Heart right ventricle (tissue), 16 donors: Measurements from ENCODE around the gene TDRKH. TPM values are rescaled to one million over a fixed set of nuclear protein-coding genes. Genes with fewer than 3 reads are reported as not detected.
"Not testable (repeated sequence)": the region's sequence is repeated elsewhere in the genome, so short reads cannot be mapped to it uniquely, and the experiment has no call there.

Experiments used
- ATAC-seq, 8 donors: fragments of 200-7000 bp; cut with Tn5 transposase; one replicate each; pipeline ENCODE4 v1.9.1; 2020; ENCODE audit warnings: mild to moderate bottlenecking in 8 of 8, moderate library complexity in 8 of 8, moderate number of reproducible peaks in 1 of 8
- DNase-seq, 2 donors: peaks; one replicate each; pipeline ENCODE4 v3.0.0-alpha.2; 2020
- H3K27ac ChIP-seq, 10 donors: fragments of 200-600 bp; sonication (generic) in 2 of 10; one replicate each; pipeline versions ENCODE4 v1.5.0 to v1.8.0; 2020 to 2022; ENCODE audit warnings: mild to moderate bottlenecking in 3 of 10
- H3K27me3 ChIP-seq, 7 donors: fragments of 200-600 bp; one replicate each; pipeline ENCODE4 v1.8.0; 2021 to 2022; ENCODE audit warnings: mild to moderate bottlenecking in 2 of 7
- H3K36me3 ChIP-seq, 9 donors: fragments of 200-600 bp; sonication (generic) in 1 of 9; one replicate each; pipeline versions ENCODE4 v1.5.0 to v1.8.0; 2020 to 2022; ENCODE audit warnings: mild to moderate bottlenecking in 2 of 9
- H3K4me1 ChIP-seq, 9 donors: fragments of 200-600 bp; sonication (generic) in 1 of 9; one replicate each; pipeline versions ENCODE4 v1.5.0 to v1.8.0; 2020 to 2022; ENCODE audit warnings: mild to moderate bottlenecking in 4 of 9
- H3K4me3 ChIP-seq, 10 donors: fragments of 200-600 bp; sonication (generic) in 2 of 10; one replicate each; pipeline versions ENCODE4 v1.5.0 to v1.8.0; 2020 to 2022; ENCODE audit warnings: mild to moderate bottlenecking in 7 of 10, moderate library complexity in 2 of 10
- H3K9me3 ChIP-seq, 11 donors: fragments of 200-600 bp in 10 of 11; sonication (generic) in 2 of 11; one replicate each; pipeline versions ENCODE4 v1.5.0 to v1.8.0; 2013 to 2022; ENCODE audit warnings: mild to moderate bottlenecking in 2 of 11, control low read depth in 1 of 11, moderate library complexity in 1 of 11
- WGBS, 2 donors: extraction: QIAGEN DNeasy Blood & Tissue Kit; methylation state at CpG; one replicate each; pipeline ENCODE4 v1.1.7; 2013; ENCODE audit warnings: inconsistent platforms in 1 of 2; 5-methylcytosine and 5-hydroxymethylcytosine counted together
- intact Hi-C, 10 donors: fragments of 100-400 bp; cut with DNase I; formaldehyde crosslinking; loops; one replicate each; pipeline versions ENCODE4 v1.11.1 to v1.14.2; 2022
- polyA plus RNA-seq, 2 donors: library from polyadenylated mRNA; stranded (reverse); fragments of 200-250 nt; gene quantifications; one replicate each; pipeline ENCODE4 v1.2.3, GENCODE V29; 2013
- total RNA-seq, 10 donors: library from RNA; stranded (reverse); fragmentation: NEBNext Ultra II Directional in 3 of 10; extraction: Animal tissue kit (Norgen Biotek cat#: 25700) in 3 of 10; gene quantifications; one replicate each; pipeline versions ENCODE4 v1.2.1 to v1.2.4, GENCODE V29; 2021 to 2023
- TF ChIP-seq, protein P1 (sequence below), 9 donors: fragments of 200-600 bp; sonication (generic) in 2 of 9; IDR thresholded peaks; one replicate each; pipeline versions ENCODE4 v1.5.0 to v1.8.0; 2021 to 2022; ENCODE audit warnings: antibody characterized with exemption in 9 of 9, mild to moderate bottlenecking in 5 of 9, moderate library complexity in 1 of 9
- donor health status: Arrhythmogenic right ventricular cardiomyopathy.
- donor health status: ischemic (EF 13 %, LVEDD 7.1; RV severe dilation, severe dysfunction).
- donor health status: healthy with polysubstance abuse.
- donor health status: DM: no; HTN: yes; CAD: no.
- donor health status: DM: no; HTN: no; CAD: no.
- donor health status: ischemic (EF 25% LVEDD 6.9; RV normal size, moderate dysfunction).
- donor health status: ischemic (EF 25% LVEDD 5.7; RV mildly dilated, moderate dysfunction).
- donor health status: healthy.
- donor health status: DM: yes; HTN: yes; CAD: no.
- donor health status: Ischemic cardiomyopathy.
- donor health status: ischemic (EF 35%, LVEDD 5.7; RV mildly dilated, moderate dysfunction).
- donor health status: nonischemic (EF 11% LVEDD 7.7; RV severe dilation, severe dysfunction).
- donor health status: DM: yes; HTN: yes; CAD: no.
- donor health status: PGD.
- donor health status: ischemic (EF 29% LVEDD 5.4; RV normal size, mild dysfunction).
- donor health status: nonischemic (EF 23%, LVEDD 6.1; RV moderate dilation, normal function).

TDRKH gene
- total and polyA plus RNA-seq, 12 donors: 3.4 to 7.6 (median 5.0) TPM

DNA sequence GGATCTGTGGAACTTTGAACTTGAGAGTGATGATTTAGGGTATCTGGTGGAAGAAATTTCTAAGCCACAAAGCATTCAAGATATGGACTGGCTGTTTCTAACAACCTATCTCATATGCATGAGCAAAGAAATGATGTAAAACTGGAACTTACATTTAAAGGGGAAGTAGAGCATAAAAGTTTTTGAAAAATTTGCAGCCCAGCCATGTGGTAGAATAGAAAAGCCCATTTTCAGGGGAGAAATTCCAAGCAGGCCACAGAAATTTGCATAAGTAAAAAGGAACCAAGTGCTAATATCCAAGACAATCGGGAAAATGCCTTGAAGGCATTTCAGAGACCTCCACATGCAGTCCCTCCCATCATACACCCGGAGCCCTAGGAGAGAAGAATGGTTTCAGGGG lies 53.3 kb downstream of the TDRKH start:
- Histone ChIP-seq H3K4me3 (no peak overlapping the region), H3K9me3 (peaks cover 0 to 16% (median 0%) of the 10 kb centered on the region in 11 donors), H3K36me3 (no peaks in the 10 kb centered on the region), H3K27ac (no peak overlapping the region), H3K4me1 (peaks cover 0 to 6% (median 0%) of the 10 kb centered on the region in 9 donors), H3K27me3 (peaks cover 0 to 3% (median 0%) of the 10 kb centered on the region in 7 donors)
- TF ChIP-seq, protein P1, sequence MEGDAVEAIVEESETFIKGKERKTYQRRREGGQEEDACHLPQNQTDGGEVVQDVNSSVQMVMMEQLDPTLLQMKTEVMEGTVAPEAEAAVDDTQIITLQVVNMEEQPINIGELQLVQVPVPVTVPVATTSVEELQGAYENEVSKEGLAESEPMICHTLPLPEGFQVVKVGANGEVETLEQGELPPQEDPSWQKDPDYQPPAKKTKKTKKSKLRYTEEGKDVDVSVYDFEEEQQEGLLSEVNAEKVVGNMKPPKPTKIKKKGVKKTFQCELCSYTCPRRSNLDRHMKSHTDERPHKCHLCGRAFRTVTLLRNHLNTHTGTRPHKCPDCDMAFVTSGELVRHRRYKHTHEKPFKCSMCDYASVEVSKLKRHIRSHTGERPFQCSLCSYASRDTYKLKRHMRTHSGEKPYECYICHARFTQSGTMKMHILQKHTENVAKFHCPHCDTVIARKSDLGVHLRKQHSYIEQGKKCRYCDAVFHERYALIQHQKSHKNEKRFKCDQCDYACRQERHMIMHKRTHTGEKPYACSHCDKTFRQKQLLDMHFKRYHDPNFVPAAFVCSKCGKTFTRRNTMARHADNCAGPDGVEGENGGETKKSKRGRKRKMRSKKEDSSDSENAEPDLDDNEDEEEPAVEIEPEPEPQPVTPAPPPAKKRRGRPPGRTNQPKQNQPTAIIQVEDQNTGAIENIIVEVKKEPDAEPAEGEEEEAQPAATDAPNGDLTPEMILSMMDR (IDR thresholded peaks at IDR 0.05): no peak
- intact Hi-C loops: loop anchor here (5.0 to 10.0 kb wide), 9 partner anchors 45 to 295 kb away; partner anchors contain the start of gene RORC (in 1 of the 10)
- ATAC-seq: no peak
- DNase-seq: no peak
- WGBS, 2 donors: 71 to 80% methylated on average over 2 of the region's 2 CpGs

DNA sequence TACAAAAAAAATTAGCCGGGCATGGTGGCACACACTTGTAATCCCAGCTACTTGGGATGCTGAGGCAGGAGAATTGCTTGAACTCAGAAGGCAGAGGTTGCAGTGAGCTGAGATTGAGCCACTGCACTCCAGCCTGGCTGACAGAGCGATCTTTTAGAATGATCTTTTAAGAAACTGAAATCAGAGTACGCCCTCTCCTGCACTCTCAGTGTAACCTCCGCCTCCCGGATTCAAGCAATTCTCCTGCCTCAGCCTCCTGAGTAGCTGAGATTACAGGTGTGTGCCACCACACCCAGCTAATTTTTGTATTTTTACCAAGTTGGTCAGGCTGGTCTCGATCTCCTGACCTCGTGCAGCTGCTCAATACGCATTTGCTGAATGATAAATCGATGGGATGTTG lies 56.3 kb downstream of the TDRKH start:
- H3K27me3 ChIP-seq, H3K27ac ChIP-seq, H3K36me3 ChIP-seq, H3K4me3 ChIP-seq, H3K4me1 ChIP-seq, DNase-seq, ATAC-seq: not testable (repeated sequence)
- WGBS, 2 donors: 92% methylated on average over 9 of the region's 9 CpGs
- peaks cover 0 to 16% (median 0%) of the 10 kb centered on the region in 11 donors for H3K9me3 ChIP-seq
- intact Hi-C loops: loop anchor here (2.0 to 10.0 kb wide), 13 partner anchors 37 to 292 kb away; no protein-coding TSS in a partner anchor

DNA sequence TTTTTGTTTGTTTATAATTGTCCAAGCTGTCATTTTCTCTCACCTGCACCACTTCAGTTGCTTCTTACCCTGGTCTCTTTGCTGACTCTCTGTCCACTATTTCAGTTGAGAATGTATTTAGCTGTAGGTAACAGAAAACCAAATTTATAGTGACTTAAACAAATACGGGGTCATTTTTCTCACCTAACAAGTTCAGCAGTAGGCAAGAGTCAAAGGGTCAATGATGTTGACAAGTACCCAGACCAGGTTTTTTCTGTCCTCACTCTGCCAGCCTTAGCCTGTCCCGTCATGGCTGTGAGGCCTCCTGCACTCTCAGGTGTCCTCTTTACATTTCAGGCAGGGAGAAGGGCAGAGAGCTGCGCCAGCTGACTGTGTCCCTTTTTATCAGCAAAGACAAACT lies 57.2 kb downstream of the TDRKH start:
- intact Hi-C loops: loop anchor here in 8 of 10 donors (5.0 to 10.0 kb wide), 9 partner anchors 36 to 291 kb away; no protein-coding TSS in a partner anchor
- no peak for DNase-seq
- Histone ChIP-seq H3K27ac (no peak overlapping the region), H3K4me1 (peaks cover 0 to 10% (median 0%) of the 10 kb centered on the region in 9 donors), H3K27me3 (peaks cover 0 to 6% (median 0%) of the 10 kb centered on the region in 7 donors), H3K9me3 (peaks cover 0 to 16% (median 0%) of the 10 kb centered on the region in 11 donors), H3K4me3 (no peak overlapping the region), H3K36me3 (no peaks in the 10 kb centered on the region)
- WGBS, 2 donors: 85 to 90% methylated on average over 3 of the region's 3 CpGs
- ATAC-seq: no peak
- TF ChIP-seq, protein P1 (IDR thresholded peaks at IDR 0.05): no peak

DNA sequence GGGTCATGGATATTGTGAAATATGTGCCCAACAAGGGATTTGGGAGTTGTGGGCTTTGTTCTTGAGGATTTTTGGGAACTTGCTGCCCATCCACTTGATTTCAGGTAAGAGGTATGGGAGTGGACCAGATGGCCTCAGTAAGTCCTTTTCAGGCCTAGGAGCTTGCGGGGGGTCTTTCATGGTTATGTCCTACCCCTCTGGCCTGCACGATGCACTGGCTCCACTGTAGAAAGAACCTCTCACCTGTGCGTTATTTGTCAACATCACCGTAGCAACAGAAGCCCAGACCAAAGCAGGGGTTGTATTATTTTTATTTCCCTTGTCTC lies 60.4 kb downstream of the TDRKH start:
- Histone ChIP-seq H3K27ac (no peak overlapping the region), H3K36me3 (no peaks in the 10 kb centered on the region), H3K4me3 (no peak overlapping the region), H3K9me3 (no peaks in the 10 kb centered on the region), H3K4me1 (peaks cover 0 to 12% (median 0%) of the 10 kb centered on the region in 9 donors), H3K27me3 (peaks cover 0 to 25% (median 2%) of the 10 kb centered on the region in 7 donors)
- WGBS, 2 donors: 86 to 91% methylated on average over 4 of the region's 4 CpGs
- TF ChIP-seq, protein P1 (IDR thresholded peaks at IDR 0.05): no peak
- ATAC-seq: no peak
- intact Hi-C loops: loop anchor here (2.0 to 10.0 kb wide), 11 partner anchors 21 to 288 kb away; partner anchors contain the start of gene SNX27 (in 1 of the 10)
- no peak for DNase-seq
